SJCRH30 (cell line): Measurements from ENCODE around the gene KPNA5. TPM values are rescaled to one million over a fixed set of nuclear protein-coding genes. Genes with fewer than 3 reads are reported as not detected.
"Not testable (repeated sequence)": the region's sequence is repeated elsewhere in the genome, so short reads cannot be mapped to it uniquely, and the experiment has no call there.

Source experiments
- DNase-seq, 2 experiments: peaks; one replicate each; pipeline ENCODE4 v3.0.0-alpha.2; 2015 to 2020
- H3K27ac ChIP-seq: fragments of 250-450 bp; sonication (Bioruptor Pico); 2 replicates; pipeline ENCODE4 v1.5.1; 2020; ENCODE audit warnings: mild to moderate bottlenecking, moderate library complexity
- H3K27me3 ChIP-seq: fragments of 250-450 bp; sonication (Bioruptor Pico); 2 replicates; pipeline ENCODE4 v1.5.1; 2020; ENCODE audit warnings: mild to moderate bottlenecking, moderate library complexity
- H3K36me3 ChIP-seq: fragments of 250-450 bp; sonication (Bioruptor Pico); 2 replicates; pipeline ENCODE4 v1.5.1; 2020; ENCODE audit warnings: mild to moderate bottlenecking, moderate library complexity
- H3K4me1 ChIP-seq: fragments of 250-450 bp; sonication (Bioruptor Pico); 2 replicates; pipeline ENCODE4 v1.5.1; 2020; ENCODE audit warnings: mild to moderate bottlenecking, moderate library complexity
- H3K4me3 ChIP-seq: fragments of 250-450 bp; sonication (Bioruptor Pico); 2 replicates; pipeline ENCODE4 v1.5.1; 2020; ENCODE audit warnings: mild to moderate bottlenecking, moderate library complexity
- H3K9me3 ChIP-seq: fragments of 250-450 bp; sonication (Bioruptor Pico); replicated peaks from 2 replicates; pipeline ENCODE4 v1.5.1; 2020; ENCODE audit warnings: mild to moderate bottlenecking, moderate library complexity
- total RNA-seq: library from RNA; depleted of rRNA; stranded (reverse); fragments of >200 nt; shearing (Covaris generic); gene quantifications from 2 replicates; pipeline ENCODE4 v1.2.3, GENCODE V29; 2014; rRNA removed

Gene KPNA5
- total RNA-seq, result 11.6 and 11.9 TPM in 2 replicates

DNA sequence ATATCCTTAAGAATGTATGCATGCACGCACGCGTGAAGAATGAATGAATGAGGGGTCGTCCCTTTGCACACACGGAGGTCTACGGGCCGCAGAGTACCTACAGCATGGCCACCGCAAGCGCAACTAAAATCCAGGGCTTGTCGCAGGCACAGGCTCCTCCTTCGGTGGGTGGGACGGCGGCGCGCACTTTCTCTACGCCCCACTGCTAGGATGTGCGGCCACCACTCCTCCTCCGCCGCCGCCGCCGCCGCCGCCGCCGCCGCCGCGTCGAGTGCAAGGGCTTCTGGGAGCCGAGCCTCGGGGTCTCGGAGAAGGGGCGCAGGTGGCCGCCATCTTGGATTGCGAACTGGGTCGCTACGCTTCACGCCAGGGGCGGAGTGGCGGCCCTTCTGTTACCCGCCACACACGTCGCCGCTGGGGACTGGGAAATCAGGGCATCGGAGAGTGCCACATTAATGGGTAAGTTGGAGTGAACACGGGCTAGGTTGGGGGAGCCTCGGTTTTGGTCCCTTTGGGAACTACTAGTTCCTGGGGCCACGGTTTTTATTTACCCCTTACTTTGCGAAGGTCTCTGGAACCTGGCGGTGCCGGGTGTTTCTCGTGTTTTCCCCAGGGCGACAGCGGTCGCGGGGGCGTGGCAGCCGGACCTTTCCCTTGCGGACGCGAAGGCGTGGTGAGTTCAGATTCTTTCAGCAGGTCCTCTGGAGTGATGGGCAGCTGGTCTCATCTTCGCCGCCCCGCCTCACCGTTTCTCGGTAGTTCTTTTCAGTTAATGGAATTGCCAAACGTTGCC lies at the start of gene KPNA5:
Gene KPNA5, plus strand, starts transcription at position 332 of the 793 bp plus-strand sequence. Its CDS starts 124 bp downstream, at position 456.
- no peaks in the 10 kb centered on the region for H3K9me3 ChIP-seq
- H3K4me3 ChIP-seq, result peak within 1 kb of the TSS; percentile 83
- H3K36me3 ChIP-seq, result no peaks in the 10 kb centered on the region
- peaks cover 6% of the 10 kb centered on the region; the same call in 1 of the 2 replicates for H3K4me1 ChIP-seq
- DNase-seq, result peak; percentile 93 to 96
- no peaks in the 10 kb centered on the region for H3K27me3 ChIP-seq
- H3K27ac ChIP-seq, result peak within 1 kb of the TSS; percentile 77

- Histone ChIP-seq H3K9me3 (no peaks in the 10 kb centered on the region), H3K36me3 (peaks cover 5% of the 10 kb centered on the region; the same call in 1 of the 2 replicates), H3K4me1 (no peaks in the 10 kb centered on the region), H3K27ac (no peak overlapping the region), H3K27me3 (no peaks in the 10 kb centered on the region), H3K4me3 (no peak overlapping the region)
- no peak for DNase-seq
Observed at GRCh38 chr6:116631379-116631990, 49.5 kb upstream of the KPNA5 start.

GRCh38 chr6:116633685-116634084 lies 47.3 kb upstream of the KPNA5 start:
- no peak for DNase-seq
- Histone ChIP-seq H3K4me1 (no peaks in the 10 kb centered on the region), H3K9me3 (peaks cover 4% of the 10 kb centered on the region; the same call in 1 of the 2 replicates), H3K27me3 (no peaks in the 10 kb centered on the region), H3K36me3 (peaks cover 10% of the 10 kb centered on the region), H3K27ac (no peak overlapping the region), H3K4me3 (no peak overlapping the region)

DNA sequence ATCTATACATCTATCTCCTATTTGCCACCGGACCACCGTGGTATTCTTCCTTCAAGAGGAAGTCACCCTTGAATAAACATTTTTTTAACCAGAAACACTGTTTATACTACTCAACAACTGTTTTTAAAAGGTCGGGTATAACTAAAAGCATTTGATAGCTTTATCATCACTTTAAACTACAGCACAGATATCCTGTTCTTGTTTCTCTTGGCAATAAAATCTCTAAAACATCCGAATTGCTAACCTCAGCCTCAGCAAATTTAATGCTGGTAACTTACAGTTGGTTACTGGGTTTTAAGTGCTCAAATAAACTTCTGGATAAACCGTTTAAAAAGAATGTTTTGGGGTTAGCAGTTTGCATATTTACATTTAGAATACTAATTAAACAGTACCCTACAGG lies 32.9 kb upstream of the KPNA5 start:
- H3K27ac ChIP-seq, result no peak overlapping the region
- no peaks in the 10 kb centered on the region for H3K9me3 ChIP-seq
- no peak for DNase-seq
- H3K4me1 ChIP-seq, result no peaks in the 10 kb centered on the region
- peaks cover 4% of the 10 kb centered on the region for H3K36me3 ChIP-seq
- no peak overlapping the region for H3K4me3 ChIP-seq
- H3K27me3 ChIP-seq, result no peaks in the 10 kb centered on the region

DNA sequence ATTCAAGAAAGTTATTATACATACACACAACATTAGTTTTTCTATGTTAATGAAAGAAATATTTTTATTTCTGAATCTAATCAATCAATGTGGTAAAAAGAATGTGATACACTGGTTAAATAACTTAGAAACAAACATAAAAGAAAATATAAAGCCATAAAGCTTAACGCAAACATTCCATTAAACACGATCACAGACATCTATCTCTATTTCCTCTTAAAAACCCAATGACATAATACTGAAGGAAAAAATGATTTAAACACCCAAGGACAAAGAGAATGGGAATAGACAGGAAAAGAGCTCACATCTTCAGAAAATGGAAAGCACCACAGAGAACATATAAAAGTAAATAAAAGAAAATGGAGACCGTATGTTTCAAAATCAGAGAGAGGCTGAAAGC lies 31.9 kb upstream of the KPNA5 start:
- no peaks in the 10 kb centered on the region for H3K9me3 ChIP-seq
- H3K4me1 ChIP-seq, result no peaks in the 10 kb centered on the region
- DNase-seq, result no peak
- H3K27ac ChIP-seq, result no peak overlapping the region
- H3K36me3 ChIP-seq, result peaks cover 4% of the 10 kb centered on the region
- no peaks in the 10 kb centered on the region for H3K27me3 ChIP-seq
- no peak overlapping the region for H3K4me3 ChIP-seq

DNA sequence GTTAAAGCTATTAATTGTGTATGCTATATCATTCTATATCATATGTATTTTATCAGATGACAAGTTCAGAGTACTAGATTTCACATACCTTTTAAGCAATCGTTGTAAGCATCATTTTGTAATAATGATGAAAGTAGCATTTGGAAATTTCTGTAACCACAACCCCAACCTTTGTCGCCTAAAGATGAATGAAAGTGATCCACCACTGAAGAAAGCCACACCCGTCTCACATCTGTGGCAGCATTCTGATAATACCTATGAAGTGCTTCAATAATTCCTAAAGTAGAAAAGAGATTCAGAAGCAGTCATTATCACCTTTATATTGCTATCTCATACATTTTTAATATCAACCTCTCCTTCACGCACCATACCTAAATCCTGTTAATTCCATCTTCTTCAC lies 29.1 kb upstream of the KPNA5 start:
- H3K36me3 ChIP-seq, result peaks cover 4% of the 10 kb centered on the region
- H3K27me3 ChIP-seq, result no peaks in the 10 kb centered on the region
- H3K4me3 ChIP-seq, result no peak overlapping the region
- no peaks in the 10 kb centered on the region for H3K9me3 ChIP-seq
- no peak overlapping the region for H3K27ac ChIP-seq
- no peaks in the 10 kb centered on the region for H3K4me1 ChIP-seq
- DNase-seq, result no peak

- Histone ChIP-seq H3K4me1 (0 out of 2 replicates have a peak, but pooled peaks cover 5% of the 10 kb centered on the region), H3K36me3 (peaks cover 7% of the 10 kb centered on the region), H3K27me3 (no peaks in the 10 kb centered on the region), H3K4me3 (no peak overlapping the region), H3K9me3 (no peaks in the 10 kb centered on the region), H3K27ac (no peak overlapping the region)
- no peak for DNase-seq
Observed at GRCh38 chr6:116661594-116661993, 19.4 kb upstream of the KPNA5 start.

- no peak for DNase-seq
- Histone ChIP-seq H3K4me3 (no peak overlapping the region), H3K27ac (no peak overlapping the region), H3K36me3 (peaks cover 11% of the 10 kb centered on the region), H3K4me1 (peaks cover 5% of the 10 kb centered on the region; the same call in 1 of the 2 replicates), H3K9me3 (no peaks in the 10 kb centered on the region), H3K27me3 (no peaks in the 10 kb centered on the region)
Observed at GRCh38 chr6:116662202-116662601, 18.8 kb upstream of the KPNA5 start.

GRCh38 chr6:116663308-116663707 lies 17.7 kb upstream of the KPNA5 start:
- Histone ChIP-seq H3K4me3 (no peak overlapping the region), H3K9me3 (no peaks in the 10 kb centered on the region), H3K36me3 (peaks cover 12% of the 10 kb centered on the region), H3K27ac (no peak overlapping the region), H3K4me1 (peaks cover 5% of the 10 kb centered on the region; the same call in 1 of the 2 replicates), H3K27me3 (no peaks in the 10 kb centered on the region)
- DNase-seq, result no peak

DNA sequence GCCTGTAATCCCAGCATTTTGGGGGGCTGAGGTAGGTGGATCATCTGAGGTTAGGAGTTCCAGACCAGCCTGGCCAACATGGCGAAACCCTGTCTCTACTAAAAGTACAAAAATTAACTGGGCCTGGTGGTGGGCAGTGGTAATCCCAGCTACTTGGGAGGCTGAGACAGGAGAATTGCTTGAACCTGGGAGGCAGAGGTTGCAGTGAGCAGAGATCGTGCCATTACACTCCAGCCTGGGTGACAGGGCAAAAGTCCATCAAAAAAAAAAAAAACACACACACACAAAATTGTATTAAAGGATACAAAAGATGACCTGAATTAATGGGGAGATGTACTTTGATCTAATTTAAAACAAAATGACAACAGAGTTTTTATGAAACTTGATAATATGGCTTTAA lies 16.8 kb upstream of the KPNA5 start:
- not testable (repeated sequence) for H3K27ac ChIP-seq, H3K9me3 ChIP-seq, H3K4me3 ChIP-seq, DNase-seq, H3K27me3 ChIP-seq, H3K4me1 ChIP-seq
- peaks cover 11% of the 10 kb centered on the region for H3K36me3 ChIP-seq

DNA sequence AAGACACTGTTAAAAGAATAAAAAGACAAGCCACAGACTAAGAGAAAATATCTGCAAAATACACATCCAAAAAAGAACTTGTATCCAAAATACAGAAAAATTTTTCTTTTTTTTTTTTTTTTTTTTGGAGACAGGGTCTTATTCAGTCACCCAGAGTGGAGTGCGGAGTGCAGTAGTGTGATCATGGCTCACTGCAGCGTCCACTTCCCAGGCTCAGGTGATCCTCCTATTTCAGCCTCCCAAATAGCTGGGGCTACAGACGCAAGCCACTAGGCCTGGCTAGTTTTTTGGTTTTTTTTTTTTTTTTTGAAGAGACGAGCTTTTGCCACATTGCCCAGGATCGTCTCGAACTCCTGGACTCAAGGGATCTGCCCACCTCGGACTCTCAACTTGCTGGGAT lies 15.5 kb upstream of the KPNA5 start:
- no peak overlapping the region for H3K4me3 ChIP-seq
- no peaks in the 10 kb centered on the region for H3K27me3 ChIP-seq
- H3K9me3 ChIP-seq, result peaks cover 2% of the 10 kb centered on the region; the same call in 1 of the 2 replicates
- H3K27ac ChIP-seq, result no peak overlapping the region
- H3K4me1 ChIP-seq, result peaks cover 5% of the 10 kb centered on the region; the same call in 1 of the 2 replicates
- peaks cover 10% of the 10 kb centered on the region for H3K36me3 ChIP-seq
- no peak for DNase-seq

DNA sequence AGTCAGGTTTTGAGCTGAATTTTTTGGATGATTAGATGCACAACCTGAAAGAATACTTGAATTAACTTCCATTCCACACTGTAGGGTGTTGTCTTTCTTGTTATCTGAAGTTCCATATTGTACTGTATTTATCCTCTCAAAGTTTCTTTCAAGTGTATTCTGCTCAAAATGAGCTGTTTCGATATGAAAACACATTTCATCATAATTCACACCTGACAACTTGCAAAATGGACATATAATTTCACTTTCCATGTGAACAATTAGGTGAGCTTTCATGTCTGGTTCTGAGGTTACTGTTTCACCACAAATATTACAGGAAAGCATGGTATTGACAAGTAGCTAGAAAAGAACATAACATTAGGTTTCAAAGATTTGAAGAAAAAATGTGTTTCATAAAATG lies 14.1 kb upstream of the KPNA5 start:
- Histone ChIP-seq H3K9me3 (peaks cover 2% of the 10 kb centered on the region; the same call in 1 of the 2 replicates), H3K36me3 (peaks cover 8% of the 10 kb centered on the region), H3K4me3 (peak overlapping the region; percentile 98; the same call in 1 of the 2 replicates), H3K27ac (no peak overlapping the region), H3K4me1 (peaks cover 5% of the 10 kb centered on the region; the same call in 1 of the 2 replicates), H3K27me3 (no peaks in the 10 kb centered on the region)
- DNase-seq, result no peak

DNA sequence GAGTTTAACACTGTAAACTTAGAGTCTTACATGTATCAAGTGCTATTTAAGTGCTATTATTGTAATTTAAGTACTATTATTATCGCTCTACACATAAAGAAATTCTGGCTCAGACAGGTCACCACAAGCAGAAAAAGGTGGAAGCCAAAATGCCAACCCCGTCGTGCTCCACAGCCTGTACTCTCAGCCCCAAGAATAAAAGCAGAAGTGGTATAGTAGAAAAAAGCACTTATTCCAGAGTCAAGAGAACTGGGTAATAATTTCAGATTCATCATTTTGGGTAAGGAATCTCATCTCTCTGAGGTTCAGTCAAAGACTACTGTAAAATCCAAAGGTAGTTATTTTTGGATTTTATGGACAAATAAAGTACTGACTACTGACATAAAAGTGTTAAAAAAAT lies 13.4 kb upstream of the KPNA5 start:
- peak overlapping the region; percentile 98 for H3K4me3 ChIP-seq
- H3K9me3 ChIP-seq, result peaks cover 2% of the 10 kb centered on the region; the same call in 1 of the 2 replicates
- no peak for DNase-seq
- peaks cover 8% of the 10 kb centered on the region for H3K36me3 ChIP-seq
- peaks cover 5% of the 10 kb centered on the region; the same call in 1 of the 2 replicates for H3K4me1 ChIP-seq
- no peak overlapping the region; the same call in 1 of the 2 replicates for H3K27ac ChIP-seq
- H3K27me3 ChIP-seq, result no peaks in the 10 kb centered on the region

GRCh38 chr6:116672306-116672705 lies 8.7 kb upstream of the KPNA5 start:
- Histone ChIP-seq H3K27ac (no peak overlapping the region), H3K27me3 (no peaks in the 10 kb centered on the region), H3K4me3 (no peak overlapping the region), H3K36me3 (peaks cover under 1% of the 10 kb centered on the region; the same call in 1 of the 2 replicates), H3K4me1 (no peaks in the 10 kb centered on the region), H3K9me3 (peaks cover 2% of the 10 kb centered on the region; the same call in 1 of the 2 replicates)
- DNase-seq, result no peak

- no peaks in the 10 kb centered on the region for H3K9me3 ChIP-seq
- H3K27me3 ChIP-seq, result no peaks in the 10 kb centered on the region
- H3K4me3 ChIP-seq, result no peak overlapping the region
- H3K27ac ChIP-seq, result no peak overlapping the region
- no peaks in the 10 kb centered on the region for H3K36me3 ChIP-seq
- H3K4me1 ChIP-seq, result peaks cover 6% of the 10 kb centered on the region; the same call in 1 of the 2 replicates
- no peak for DNase-seq
Observed at GRCh38 chr6:116676021-116676420, 5.0 kb upstream of the KPNA5 start.
